HG02678 (cell line): ENCODE results near the gene EDN2.

ENCODE experiments used
- ATAC-seq: cut with Tn5 transposase; IDR thresholded peaks from one replicate; pipeline ENCODE4 v1.9.1; 2021; ENCODE audit warnings: mild to moderate bottlenecking, moderate library complexity; ENCODE audit not compliant: unreplicated experiment

EDN2 gene

DNA sequence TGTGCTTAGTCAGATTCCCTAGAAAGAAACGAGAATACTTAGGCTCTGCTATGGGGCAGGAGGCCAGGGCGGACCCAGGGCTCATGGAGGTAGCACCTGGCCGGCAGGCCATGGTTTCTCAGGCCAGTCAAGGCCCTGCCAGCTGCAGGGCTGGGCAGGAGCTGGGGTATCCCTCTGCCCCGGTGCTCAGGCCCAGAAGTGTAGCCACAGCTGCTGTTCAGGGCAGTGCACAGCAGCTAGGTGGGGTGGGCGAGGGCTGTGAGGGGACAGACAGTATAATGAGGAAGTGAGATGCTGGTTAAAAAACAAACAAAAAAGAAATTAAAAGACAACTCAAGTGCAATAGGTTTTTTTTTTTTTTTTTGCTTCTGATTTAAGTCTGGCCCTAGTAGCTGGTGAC lies 34.0 kb upstream of the EDN2 start:
- no peak for ATAC-seq

DNA sequence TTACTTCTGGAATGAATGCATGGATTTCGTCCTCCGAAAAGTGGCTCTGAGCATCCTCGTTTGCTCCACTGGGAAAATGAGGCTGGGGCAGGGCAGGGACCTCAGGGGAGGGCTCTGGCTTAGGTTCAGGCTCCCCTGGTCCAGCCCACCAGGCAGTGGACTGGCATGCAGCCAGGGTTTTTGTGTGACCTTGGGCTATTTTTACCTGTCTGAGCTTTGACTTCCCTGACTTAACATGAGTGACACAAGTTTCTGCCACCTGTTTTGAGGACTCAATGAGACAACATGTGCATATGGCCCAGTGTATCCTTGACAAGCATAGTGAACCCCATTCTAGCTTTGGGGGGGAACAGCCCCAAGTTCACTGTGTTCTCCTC lies 32.6 kb upstream of the EDN2 start:
- ATAC-seq, result no peak

DNA sequence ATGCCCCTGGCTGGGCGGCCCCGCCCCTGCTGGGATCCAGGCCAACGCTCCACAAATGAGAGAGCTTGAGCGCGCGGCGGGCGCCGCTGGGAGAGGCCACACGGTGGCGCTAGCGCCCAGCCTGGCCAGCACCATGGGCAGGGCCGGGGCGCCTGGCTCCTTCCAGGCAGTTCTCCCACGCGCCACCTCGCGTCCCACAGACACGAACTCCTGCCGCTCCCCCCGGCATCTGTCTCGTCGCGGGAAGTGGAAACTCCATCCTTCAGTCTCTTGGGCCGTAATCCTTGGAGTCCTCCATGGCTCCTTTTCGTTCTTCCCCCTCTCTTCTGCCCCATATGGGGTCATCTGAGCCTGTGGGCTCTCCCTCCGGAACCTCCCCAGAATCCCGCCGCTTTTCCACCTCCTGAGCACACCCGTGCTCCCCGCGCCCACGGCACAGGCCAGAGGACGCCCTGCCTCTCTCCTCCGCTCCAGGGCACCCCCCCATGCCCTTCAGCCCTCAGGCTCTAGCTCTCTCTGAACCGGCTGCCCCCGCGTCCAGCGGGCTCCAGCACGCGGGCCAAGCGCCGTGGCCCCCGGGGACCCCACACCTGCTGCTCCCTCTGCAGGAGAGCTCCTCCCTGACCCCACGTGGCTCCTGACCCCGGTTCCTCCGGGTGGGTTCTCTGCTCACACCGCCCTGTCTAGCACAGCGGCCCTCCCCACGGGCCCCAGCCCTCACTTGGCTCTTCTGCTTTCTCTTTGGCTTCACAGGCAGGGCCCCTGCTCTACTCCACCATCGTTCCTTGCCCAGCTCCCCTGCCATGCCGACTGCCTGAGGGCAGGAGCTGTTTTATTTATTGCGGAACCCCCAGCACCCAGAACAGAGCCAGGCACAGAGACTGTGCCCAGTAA lies 31.9 kb upstream of the EDN2 start:
- ATAC-seq, result peak; percentile 77

DNA sequence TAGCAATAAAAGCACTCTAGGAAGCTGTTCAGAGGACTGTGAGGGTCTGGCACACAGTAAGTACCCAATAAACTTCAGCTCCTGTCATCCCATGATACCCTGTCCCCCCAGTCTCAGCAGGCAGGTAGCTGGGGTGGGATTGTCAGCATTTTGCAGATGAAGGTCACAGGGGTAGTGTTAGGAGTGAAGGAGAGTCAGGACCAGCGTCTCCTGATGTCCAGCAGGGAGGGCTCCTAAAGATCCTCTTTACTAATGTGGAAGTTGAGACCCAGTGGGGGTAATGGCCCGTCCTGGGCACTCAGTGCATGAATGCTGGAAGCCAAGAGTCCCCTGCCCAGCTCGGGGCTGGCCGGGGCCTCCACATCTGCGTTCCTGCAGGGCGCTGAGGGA lies 31.3 kb upstream of the EDN2 start:
- no peak for ATAC-seq

DNA sequence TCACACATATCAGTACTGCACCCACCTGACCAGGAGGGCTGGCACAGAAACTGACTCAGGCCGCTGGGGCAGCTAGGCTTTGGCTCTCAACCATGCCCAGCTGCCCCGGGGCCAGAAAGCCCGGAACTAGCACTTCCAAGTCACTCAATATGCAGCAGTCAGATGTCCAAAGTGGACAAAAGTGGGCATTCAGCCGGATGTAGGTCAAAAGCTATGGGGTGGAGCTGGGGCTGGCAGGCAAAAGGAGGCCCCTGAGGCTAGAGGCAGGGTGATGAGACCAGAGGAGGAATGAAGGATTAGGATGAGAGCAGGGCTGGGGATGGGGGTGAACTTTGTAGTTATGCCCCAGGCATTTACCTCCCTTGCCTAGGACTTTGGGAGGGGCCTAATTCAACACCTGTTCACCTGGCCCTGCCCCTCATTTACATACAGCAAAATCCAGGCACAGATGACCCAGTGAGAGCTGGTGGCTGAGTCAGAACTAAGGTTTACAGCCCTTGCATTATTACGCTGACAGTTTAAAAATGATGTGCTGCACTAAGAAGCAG lies 30.7 kb upstream of the EDN2 start:
- ATAC-seq, result no peak

DNA sequence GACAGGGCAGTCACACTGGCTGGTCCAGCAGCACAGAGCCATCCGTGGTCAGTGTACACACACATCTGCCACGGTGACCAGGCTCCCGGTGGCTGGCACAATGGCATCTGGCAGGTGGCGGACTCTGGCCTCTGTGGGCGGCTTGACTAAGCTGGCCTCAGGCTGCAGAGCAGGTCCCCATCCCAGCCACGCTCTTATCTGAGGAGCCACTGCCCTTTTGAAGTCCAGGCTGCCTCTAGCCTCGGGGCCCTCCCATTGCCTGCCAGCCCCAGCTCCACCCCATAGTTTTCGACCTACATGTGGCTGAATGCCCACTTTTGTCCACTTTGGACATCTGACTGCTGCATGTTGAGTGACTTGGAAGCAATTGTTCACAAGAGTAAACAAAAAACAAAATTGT lies 29.9 kb upstream of the EDN2 start:
- ATAC-seq, result no peak

DNA sequence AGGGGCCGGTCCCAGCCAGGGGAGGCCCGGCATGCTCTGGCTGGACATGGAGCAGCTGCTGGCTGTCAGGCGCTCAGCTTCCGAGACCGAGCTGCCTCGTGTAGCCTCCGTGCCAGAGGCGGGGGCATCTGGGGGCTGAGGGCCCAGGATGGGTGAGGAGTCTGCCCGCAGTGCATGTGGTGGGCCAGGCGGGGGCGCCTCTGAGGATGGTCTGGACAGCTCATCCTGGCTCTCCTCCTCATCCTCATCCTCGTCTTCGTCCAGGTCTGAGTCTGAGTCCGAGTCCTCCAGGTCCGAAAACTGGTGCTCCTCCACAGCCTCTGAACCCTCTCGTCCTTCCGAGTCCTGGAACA lies 28.9 kb upstream of the EDN2 start:
- ATAC-seq, result no peak

DNA sequence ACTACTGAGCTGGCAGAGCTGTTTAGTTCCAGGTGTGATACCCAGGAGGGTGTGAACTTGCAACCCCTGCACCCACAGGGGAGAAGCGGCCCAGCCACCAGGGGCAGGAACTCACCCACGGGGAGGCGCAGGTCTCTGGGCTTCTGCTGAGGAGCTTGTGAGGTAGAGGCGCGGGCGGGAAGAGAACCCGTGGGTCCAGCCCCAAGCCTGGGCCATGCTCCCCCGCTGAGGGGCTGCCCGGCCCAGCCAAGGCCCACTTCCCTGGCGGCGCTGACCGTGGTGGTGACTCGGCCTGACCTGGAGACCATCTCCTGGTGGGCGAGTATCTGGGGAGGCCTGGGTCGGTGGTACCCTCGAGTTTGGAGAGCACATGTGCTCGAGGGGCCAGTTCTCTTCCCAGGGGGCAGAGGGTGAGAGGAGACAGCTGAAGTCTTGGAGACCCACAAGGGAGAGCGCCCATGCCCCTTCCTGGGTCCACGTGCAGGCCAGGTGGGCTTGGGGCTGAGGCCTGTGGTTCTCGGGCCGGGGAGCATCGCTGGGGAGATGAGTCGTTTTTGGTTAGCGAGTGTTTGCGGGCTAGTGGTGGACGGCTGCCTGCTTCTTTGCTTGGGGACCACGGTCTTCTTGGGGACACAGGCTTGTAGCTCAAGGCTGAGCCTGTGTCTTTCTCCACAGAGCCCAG lies 28.4 kb upstream of the EDN2 start:
- no peak for ATAC-seq

DNA sequence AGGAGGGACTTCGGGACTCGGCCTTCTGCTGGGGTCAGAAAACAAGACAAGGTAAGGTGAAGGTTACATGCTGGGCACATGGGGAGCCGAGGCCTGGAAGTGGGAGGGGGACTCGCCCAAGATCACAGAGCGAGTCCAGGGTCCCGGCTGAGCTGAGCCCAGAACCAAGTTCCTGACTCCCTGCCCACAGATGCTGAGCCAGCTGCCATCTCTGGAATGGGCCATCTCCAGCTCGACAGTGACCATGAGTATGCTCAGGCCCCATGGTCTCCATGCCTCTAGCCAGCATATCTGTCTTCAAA lies 26.7 kb upstream of the EDN2 start:
- no peak for ATAC-seq

DNA sequence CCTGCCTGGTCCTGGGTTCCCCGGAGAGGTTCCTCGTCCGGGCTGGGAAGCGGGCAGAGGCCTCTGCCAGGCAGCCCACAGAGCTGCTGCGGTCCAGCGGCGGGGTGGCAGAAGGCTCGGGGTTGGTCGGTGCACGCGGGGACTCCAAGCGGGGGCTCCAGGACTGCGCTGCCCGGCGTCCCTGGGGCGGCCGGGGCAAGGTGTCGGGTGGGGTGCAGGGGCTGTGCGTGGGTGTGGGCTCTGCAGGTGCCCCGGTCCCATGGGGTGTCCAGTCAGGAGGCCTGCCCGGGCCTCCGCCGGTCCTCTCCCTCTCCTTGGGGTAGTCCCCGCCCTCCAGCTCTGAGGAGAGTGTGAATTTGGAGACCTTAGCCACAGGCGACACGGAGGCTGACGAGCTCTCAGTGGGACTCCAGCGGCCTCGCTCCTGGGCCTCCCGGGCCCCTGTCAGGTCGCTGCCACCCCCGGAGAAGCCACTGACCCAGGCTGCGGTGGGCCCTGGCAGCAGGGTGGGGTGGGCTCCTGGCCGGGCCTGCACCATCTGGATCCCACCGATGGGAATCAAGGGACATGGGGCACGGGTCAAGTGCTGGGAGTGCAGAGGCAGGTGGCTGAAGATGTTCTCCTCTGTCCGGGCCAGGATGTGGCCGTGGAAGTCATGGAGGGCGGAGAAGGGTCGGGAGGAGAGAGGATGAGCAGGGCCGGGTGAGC lies 26.2 kb upstream of the EDN2 start:
- no peak for ATAC-seq

DNA sequence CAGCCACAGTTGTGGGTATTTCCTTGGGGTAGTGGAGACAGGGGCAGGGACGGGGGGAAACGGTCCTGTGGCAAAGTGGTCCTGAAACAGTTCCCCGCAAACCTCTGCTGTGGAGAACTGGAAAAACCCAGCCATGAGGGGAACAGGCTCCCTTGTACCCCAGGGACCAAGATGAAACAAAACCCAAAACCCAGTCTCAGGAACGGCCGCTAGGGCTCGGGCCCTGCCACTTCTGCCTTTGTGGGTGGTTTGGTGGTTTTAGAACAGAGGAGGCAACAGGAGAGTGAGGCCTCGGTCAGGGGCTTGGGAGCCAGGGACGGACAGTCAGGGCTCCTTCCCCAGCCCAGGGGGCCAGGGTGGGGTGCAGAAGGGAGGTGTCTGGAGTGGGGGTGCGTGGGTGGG lies 24.8 kb upstream of the EDN2 start:
- no peak for ATAC-seq

DNA sequence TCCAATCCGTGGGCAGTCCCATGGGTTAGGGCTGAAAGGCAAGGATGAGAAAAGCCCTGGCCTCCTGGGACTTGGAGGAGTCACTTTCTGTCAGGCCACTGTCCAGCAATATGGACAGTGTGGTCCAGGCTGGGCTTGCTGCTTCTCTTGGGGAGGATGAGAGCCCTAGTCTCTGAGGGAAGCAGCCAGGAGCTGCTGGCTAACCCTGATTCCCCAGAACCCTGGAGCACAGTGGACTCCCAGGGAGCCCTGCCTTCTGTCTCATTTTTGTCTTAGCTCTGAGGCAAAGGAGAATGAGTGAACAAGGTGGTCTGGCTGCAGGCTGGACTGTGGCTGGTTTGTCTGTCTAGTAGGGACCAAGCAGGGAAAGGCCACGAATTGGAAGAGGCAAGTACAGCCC lies 23.8 kb upstream of the EDN2 start:
- no peak for ATAC-seq

DNA sequence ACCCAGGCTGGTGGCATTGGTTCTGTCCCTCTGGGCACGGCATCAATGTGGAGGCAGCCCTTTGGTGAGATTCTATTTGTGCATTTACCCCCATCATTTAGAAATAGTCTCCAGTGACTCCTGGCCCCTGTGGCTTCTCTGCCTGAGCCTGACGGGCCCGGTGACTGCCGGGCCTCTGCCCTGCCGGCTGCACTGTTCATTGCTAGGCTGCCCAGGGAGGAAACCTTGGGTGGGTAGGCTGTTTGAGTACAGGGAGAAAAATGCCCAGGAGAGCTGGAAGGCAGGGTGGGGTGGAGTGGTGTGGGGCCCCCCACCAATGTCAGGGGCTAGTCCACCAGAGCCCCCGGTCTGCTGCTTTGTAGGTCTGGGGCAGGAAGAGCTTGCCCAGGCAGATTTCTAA lies 23.4 kb upstream of the EDN2 start:
- ATAC-seq, result no peak

DNA sequence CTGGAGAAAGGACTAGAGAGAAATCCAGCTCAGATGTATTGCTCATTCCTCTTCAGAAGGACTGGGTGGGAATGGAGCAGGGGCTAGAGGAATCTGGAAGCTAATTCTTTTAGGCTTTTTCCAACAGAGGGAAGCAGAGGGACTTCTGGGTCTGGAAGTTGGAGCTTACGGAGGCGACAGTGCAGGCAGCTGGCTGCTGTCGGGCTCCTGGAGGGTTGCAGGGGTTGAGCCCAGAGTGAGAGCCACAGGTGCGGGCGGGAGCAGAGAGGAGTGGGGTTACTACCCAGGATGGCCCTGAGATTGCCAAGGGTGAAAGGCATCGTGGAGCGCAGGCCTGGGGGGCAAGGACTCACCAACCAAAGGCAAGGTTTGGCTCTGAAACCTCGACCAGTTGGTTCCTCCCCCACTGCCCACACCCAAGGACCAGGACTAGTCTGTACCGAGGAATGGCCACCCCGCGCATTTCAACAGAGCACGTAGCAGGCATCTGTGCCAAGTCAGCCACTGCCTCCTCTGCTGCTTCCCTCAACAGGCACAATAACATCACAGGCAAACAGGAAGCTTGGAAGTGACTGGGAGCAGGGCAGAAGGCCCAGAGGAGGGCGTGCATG lies 22.7 kb upstream of the EDN2 start:
- no peak for ATAC-seq

DNA sequence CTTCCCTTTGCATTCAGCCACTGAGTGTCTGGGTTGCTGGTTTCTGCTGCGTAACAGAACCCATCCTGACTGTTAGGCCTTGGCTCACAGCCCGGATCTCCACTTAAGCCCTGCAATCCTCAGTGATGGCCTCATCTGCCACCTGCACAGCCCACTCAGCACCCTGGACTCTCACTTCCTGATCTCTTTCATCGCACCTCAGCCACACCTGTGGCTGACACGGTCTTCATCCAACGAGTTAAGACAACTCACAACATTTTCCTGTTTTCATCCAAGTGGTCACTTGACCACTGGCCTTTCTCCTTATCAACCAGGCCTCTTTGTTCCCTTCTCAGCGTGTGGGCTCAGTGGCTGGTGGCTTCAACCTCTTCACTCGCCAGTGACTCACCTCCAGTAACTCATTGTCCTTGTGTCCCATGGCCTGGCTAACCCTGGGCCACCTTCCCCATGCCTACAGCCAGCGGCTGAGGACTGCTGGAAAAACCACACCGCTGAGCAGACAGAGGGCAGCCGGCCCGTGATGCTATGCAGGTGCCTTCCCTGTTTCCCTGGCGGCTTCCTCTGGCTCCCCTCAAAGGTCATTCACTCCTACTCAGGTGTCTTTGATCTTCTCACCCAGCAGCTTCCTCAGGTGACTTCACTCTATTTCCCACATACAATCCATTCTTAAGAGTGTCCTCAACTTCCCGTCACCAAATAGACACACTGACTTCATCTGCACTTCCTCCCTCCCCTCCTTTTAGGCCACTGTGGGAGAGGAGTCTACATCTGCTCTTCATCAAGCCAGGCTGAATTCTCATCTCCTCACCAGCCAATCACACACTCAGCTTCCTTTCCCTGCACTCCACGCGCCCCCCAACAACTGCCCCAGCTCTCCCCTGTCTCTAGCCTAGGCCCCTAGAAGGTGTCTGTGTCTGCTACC lies 19.9 kb upstream of the EDN2 start:
- ATAC-seq, result no peak

DNA sequence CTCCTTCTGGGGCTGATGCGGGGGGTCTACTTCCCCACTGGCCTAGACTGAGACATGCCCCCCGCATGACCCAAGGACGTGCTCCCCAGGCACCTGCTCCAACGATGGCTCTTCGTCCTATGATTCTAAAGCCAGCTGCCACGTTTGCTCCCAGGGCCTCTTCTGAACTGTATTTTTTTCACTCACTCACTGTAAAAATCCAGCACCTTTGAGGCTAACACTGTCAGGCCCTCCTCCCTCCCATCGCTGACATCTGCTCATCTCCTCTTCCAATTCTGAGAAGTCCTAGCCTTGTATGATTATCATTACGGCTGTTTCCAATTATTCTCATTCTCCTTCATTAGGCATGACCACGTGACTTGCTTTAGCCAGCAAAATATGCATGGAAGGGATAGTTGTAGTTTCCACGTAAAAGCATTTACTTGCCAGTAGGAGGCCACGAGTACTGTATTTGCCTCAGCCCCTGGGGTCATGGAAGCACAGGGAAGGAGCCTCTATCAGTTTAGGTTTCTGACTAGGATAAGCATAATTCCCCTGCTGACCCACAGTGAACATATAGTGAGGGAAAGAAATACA lies 19.1 kb upstream of the EDN2 start:
- ATAC-seq, result no peak

DNA sequence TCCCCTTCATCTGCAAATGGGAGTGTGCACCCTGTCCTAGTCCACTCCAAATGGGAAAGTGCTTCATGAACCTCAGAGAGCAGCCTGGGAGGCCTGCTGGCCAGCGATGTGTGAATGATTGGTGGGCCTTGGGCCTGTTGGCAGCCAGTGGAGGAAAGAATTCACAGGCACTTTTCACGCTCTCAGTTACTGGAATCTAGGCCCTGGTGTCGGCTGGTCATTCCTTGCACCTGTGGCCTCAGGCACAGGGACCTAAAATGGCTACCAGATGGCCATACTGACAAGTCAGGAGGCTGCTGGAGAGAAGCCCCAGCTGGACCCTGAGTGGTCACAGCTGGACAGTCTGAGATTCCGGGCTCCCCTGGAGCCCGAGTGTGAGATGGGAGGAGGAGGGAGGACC lies 18.4 kb upstream of the EDN2 start:
- no peak for ATAC-seq

DNA sequence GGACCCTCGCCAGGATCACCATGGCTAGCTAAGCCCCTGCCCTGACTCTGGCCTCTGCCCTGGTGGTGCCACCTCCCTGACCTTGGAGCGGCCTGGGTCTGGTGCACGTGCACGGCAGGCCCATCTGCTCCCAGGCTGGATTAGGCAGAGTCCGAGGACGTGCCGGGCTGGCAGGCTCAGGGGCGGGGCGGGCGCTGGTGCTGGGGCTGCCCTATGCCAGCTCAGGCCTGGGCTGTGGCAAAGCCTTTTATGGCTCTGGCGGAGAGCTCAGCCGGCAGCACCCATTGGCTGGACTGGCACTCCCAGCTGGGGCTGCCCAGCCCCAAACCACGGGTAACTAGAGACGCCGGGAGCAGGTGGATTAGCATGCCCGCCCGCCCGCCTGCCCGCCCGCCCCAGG lies 17.1 kb upstream of the EDN2 start:
- no peak for ATAC-seq

DNA sequence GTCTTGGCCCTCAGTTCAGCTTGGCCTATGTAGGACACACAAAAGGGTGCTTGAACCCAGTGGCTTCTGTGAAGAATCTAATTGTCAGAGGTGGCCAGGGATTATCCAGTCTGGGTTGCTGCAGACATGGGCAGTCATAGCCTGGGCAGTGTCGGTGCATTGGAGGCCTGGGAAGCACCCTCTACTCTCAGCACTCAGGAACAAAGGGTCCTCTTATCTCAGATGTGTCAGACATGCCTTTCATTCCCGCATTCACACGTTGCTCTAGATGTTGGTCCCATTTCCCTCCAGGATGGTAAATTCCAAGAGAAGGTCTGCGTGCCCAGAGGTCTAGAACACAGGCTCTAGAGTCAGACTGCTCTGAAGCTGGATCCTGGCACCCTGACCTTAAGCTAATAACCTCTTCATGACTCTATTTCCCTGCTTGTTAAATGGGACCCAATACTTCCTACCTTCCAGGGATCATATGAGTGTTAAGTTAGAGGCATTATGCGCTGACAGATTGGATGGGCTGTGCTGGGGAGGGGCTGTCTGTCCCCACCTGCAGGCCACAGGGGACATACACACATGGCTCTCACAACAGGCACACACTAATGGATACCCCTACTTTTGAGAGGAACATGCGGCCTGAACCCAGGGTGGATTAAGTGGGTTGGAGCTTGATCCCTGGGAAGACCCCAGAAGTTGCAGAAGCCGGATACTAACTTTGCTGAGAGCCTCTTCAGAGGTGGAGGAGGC lies 16.5 kb upstream of the EDN2 start:
- ATAC-seq, result no peak
